Measurements from ENCODE around the gene FNIP2.

GRCh38 chr4:158860856-158861255 lies 92.0 kb downstream of the FNIP2 start:
- TF ChIP-seq POLR2A (IDR thresholded peaks at IDR 0.05): no peak
- no peak for TF ChIP-seq CTCF (IDR thresholded peaks at IDR 0.05)

All from upper lobe of left lung (tissue), 4 donors.